ENCODE data around the gene TACC2. TPM values are rescaled to one million over a fixed set of nuclear protein-coding genes. Genes with fewer than 3 reads are reported as not detected.

Gene TACC2
- total RNA-seq, 2 experiments from 2014 or later, result not detected

GRCh38 chr10:122138831-122139625, 150.1 kb downstream of the TACC2 start:
- Histone ChIP-seq H2AFZ (ENCODE audit: low read length) (no peak overlapping the region), H3K9me2 (ENCODE audit: insufficient read depth, low read length) (no peaks in the 10 kb centered on the region), H3K9me3 (ENCODE audit: low read length) (no peaks in the 10 kb centered on the region), H3K4me2 (ENCODE audit: low read length) (no peak overlapping the region), H3K27ac (ENCODE audit: low read depth, low read length, poor library complexity, severe bottlenecking) (no peak overlapping the region), H3K4me1 (ENCODE audit: insufficient read depth, low read length, poor library complexity, severe bottlenecking) (no peaks in the 10 kb centered on the region), H3K79me2 (ENCODE audit: insufficient read depth, low read depth, low read length) (no peaks in the 10 kb centered on the region), H3K4me3 (ENCODE audit: low read depth, low read length, poor library complexity, severe bottlenecking) (no peak overlapping the region), H4K20me1 (ENCODE audit: insufficient read depth, low read length) (no peaks in the 10 kb centered on the region), H3K36me3 (ENCODE audit: insufficient read depth, low read length) (no peaks in the 10 kb centered on the region)
- no TSS peak for BruUV-seq (replicated peaks)
- intact Hi-C loops (cut with micrococcal nuclease; ENCODE audit: unreplicated experiment), result no loop called here
- DNase-seq (ENCODE audit: low spot score), result no peak
- TF ChIP-seq, protein P1, sequence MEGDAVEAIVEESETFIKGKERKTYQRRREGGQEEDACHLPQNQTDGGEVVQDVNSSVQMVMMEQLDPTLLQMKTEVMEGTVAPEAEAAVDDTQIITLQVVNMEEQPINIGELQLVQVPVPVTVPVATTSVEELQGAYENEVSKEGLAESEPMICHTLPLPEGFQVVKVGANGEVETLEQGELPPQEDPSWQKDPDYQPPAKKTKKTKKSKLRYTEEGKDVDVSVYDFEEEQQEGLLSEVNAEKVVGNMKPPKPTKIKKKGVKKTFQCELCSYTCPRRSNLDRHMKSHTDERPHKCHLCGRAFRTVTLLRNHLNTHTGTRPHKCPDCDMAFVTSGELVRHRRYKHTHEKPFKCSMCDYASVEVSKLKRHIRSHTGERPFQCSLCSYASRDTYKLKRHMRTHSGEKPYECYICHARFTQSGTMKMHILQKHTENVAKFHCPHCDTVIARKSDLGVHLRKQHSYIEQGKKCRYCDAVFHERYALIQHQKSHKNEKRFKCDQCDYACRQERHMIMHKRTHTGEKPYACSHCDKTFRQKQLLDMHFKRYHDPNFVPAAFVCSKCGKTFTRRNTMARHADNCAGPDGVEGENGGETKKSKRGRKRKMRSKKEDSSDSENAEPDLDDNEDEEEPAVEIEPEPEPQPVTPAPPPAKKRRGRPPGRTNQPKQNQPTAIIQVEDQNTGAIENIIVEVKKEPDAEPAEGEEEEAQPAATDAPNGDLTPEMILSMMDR (conservative IDR thresholded peaks at IDR 0.05; ENCODE audit: low read length), result no peak
- no peak for TF ChIP-seq EZH2phosphoT487 (IDR thresholded peaks at IDR 0.05; ENCODE audit: borderline replicate concordance, low read depth, low read length)
- ChIA-PET POLR2A (no interaction called here), CTCF (ENCODE audit: unreplicated experiment) (no interaction called here)

- no peak for DNase-seq (ENCODE audit: low spot score)
- Histone ChIP-seq H3K4me2 (ENCODE audit: low read length) (no peak overlapping the region), H3K27ac (ENCODE audit: low read depth, low read length, poor library complexity, severe bottlenecking) (no peak overlapping the region), H3K36me3 (ENCODE audit: insufficient read depth, low read length) (no peaks in the 10 kb centered on the region), H3K4me3 (ENCODE audit: low read depth, low read length, poor library complexity, severe bottlenecking) (no peak overlapping the region), H3K79me2 (ENCODE audit: insufficient read depth, low read depth, low read length) (no peaks in the 10 kb centered on the region), H3K9me2 (ENCODE audit: insufficient read depth, low read length) (no peaks in the 10 kb centered on the region), H4K20me1 (ENCODE audit: insufficient read depth, low read length) (no peaks in the 10 kb centered on the region), H2AFZ (ENCODE audit: low read length) (no peak overlapping the region), H3K4me1 (ENCODE audit: insufficient read depth, low read length, poor library complexity, severe bottlenecking) (no peaks in the 10 kb centered on the region), H3K9me3 (ENCODE audit: low read length) (no peaks in the 10 kb centered on the region)
- intact Hi-C loops (cut with micrococcal nuclease; ENCODE audit: unreplicated experiment), result no loop called here
- BruUV-seq (replicated peaks), result no TSS peak
- no peak for TF ChIP-seq EZH2phosphoT487 (IDR thresholded peaks at IDR 0.05; ENCODE audit: borderline replicate concordance, low read depth, low read length)
- TF ChIP-seq, protein P1 (conservative IDR thresholded peaks at IDR 0.05; ENCODE audit: low read length), result no peak
- ChIA-PET POLR2A (no interaction called here), CTCF (ENCODE audit: unreplicated experiment) (no interaction called here)
Observed at GRCh38 chr10:122139627-122140170, 150.7 kb downstream of the TACC2 start.

GRCh38 chr10:122140461-122140902, 151.5 kb downstream of the TACC2 start:
- H2AFZ ChIP-seq (ENCODE audit: low read length), result no peak overlapping the region
- no peak overlapping the region for H3K4me3 ChIP-seq (ENCODE audit: low read depth, low read length, poor library complexity, severe bottlenecking)
- TF ChIP-seq, protein P1 (conservative IDR thresholded peaks at IDR 0.05; ENCODE audit: low read length), result no peak
- no peak for TF ChIP-seq EZH2phosphoT487 (IDR thresholded peaks at IDR 0.05; ENCODE audit: borderline replicate concordance, low read depth, low read length)
- intact Hi-C loops (cut with micrococcal nuclease; ENCODE audit: unreplicated experiment), result no loop called here
- no peak for DNase-seq (ENCODE audit: low spot score)
- H3K4me1 ChIP-seq (ENCODE audit: insufficient read depth, low read length, poor library complexity, severe bottlenecking), result no peaks in the 10 kb centered on the region
- ChIA-PET CTCF (ENCODE audit: unreplicated experiment) (no interaction called here), POLR2A (no interaction called here)
- no peaks in the 10 kb centered on the region for H3K9me3 ChIP-seq (ENCODE audit: low read length)
- H3K36me3 ChIP-seq (ENCODE audit: insufficient read depth, low read length), result no peaks in the 10 kb centered on the region
- H3K4me2 ChIP-seq (ENCODE audit: low read length), result no peak overlapping the region
- no peaks in the 10 kb centered on the region for H4K20me1 ChIP-seq (ENCODE audit: insufficient read depth, low read length)
- H3K27ac ChIP-seq (ENCODE audit: low read depth, low read length, poor library complexity, severe bottlenecking), result no peak overlapping the region
- no TSS peak for BruUV-seq (replicated peaks)
- no peaks in the 10 kb centered on the region for H3K79me2 ChIP-seq (ENCODE audit: insufficient read depth, low read depth, low read length)
- no peaks in the 10 kb centered on the region for H3K9me2 ChIP-seq (ENCODE audit: insufficient read depth, low read length)

Measured in OCI-LY7 (cell line).